Astrocyte of the cerebellum (primary cell): ENCODE data around the gene PLPP2.

Source experiments
- DNase-seq: peaks from one replicate; pipeline ENCODE4 v3.0.0-alpha.2; 2011; ENCODE audit warnings: low read depth
- H3K4me3 ChIP-seq: 2 replicates; pipeline ENCODE4 v1.5.1; 2011; ENCODE audit warnings: mild to moderate bottlenecking, low read depth, low read length, moderate library complexity
- in situ Hi-C: cut with HindIII; loops from 2 replicates; pipeline ENCODE4 v1.10.0; 2017; ENCODE audit warnings: low sequenced_read_pairs
- TF ChIP-seq, protein P1 (sequence below): IDR thresholded peaks from 2 replicates; pipeline ENCODE4 v1.5.1; 2012; ENCODE audit warnings: low read length, low read depth, moderate library complexity, mild to moderate bottlenecking; ENCODE audit errors: missing control alignments

PLPP2 gene

DNA sequence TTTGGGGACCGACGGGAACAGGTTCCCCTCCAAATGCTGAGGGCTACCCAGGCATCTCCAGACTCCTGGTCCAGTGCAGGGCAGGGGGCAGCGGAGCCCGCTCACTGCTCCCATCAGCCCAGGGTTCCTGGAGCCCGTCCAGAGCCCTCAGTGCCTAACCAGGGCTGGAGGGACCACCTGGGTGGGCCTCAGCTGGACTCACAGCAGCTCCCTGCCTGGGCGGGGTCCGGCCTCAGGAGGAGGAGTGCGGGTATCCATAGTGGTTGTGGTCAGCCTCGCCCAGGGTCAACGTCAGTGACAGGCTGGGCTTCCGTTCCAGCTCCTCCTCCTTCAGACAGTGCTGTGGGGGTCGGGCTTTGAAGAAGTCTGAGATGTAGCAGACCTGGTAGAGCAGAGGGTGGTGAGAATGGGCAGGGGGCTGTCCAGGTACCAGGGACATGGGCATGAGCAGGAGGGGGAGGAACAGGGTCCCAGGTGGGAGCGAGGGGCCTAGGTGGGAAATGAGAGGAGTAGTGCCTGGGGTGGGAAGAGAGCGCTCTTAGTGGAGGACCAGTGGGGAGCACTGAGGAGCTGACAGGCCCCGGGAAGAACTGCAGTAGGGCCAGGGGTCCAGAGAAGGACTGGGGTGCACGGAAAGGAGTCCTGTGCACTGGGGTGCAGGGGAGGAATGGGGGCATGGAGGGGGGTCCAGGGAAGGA, 9.9 kb downstream of the PLPP2 start:
- TF ChIP-seq, protein P1, sequence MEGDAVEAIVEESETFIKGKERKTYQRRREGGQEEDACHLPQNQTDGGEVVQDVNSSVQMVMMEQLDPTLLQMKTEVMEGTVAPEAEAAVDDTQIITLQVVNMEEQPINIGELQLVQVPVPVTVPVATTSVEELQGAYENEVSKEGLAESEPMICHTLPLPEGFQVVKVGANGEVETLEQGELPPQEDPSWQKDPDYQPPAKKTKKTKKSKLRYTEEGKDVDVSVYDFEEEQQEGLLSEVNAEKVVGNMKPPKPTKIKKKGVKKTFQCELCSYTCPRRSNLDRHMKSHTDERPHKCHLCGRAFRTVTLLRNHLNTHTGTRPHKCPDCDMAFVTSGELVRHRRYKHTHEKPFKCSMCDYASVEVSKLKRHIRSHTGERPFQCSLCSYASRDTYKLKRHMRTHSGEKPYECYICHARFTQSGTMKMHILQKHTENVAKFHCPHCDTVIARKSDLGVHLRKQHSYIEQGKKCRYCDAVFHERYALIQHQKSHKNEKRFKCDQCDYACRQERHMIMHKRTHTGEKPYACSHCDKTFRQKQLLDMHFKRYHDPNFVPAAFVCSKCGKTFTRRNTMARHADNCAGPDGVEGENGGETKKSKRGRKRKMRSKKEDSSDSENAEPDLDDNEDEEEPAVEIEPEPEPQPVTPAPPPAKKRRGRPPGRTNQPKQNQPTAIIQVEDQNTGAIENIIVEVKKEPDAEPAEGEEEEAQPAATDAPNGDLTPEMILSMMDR, result no peak
- H3K4me3 ChIP-seq, result no peak overlapping the region
- in situ Hi-C loops, result no loop called here

DNA sequence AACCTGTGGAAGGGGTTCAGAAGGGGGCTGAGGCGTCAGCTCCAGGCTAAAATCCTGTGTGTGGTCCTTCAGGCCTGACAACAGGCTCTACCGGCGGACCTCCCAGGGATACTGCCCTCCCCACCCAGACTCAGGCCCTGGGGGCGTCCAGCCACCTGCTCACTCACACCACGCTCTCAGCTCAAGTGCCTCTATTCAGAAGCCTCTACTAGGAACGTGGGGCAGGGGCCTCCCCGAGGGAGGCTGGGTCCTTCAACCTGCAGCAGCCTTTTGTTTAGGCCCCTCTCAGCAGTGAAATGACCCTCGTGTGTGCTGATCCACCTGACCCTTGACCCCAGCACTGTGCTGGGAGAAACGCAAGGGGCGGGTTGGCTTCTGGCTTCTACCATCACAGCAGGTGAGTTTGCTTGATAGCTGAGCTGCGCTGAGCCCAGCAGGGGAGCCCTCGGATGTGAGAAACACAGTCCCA, 10.6 kb downstream of the PLPP2 start:
- no peak for DNase-seq
- in situ Hi-C loops, result no loop called here
- TF ChIP-seq, protein P1, result no peak
- no peak overlapping the region for H3K4me3 ChIP-seq

More for the DNA sequence above, 9.9 kb downstream of the PLPP2 start:
- no peak for DNase-seq

DNA sequence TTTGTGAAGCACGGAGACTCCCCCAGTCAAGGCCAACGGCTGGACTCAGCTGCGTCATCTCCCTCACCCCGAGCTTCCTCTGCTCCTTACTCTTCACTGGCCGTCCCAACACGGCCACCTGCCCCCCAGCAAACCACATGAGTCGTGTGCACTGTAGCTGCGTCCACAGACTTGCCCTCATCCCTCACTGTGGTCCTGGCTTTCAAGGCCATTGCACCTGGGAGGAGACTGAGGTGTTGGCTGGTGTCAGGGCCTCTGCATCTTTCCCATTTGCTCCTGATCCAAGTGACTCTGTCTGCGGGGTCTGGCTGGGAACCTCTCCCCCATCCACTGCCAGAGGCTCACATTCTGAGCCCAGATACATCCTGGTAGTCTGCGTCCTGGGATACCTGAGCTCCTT, 11.5 kb downstream of the PLPP2 start:
- no peak overlapping the region for H3K4me3 ChIP-seq
- in situ Hi-C loops, result no loop called here
- DNase-seq, result no peak
- TF ChIP-seq, protein P1, result no peak

DNA sequence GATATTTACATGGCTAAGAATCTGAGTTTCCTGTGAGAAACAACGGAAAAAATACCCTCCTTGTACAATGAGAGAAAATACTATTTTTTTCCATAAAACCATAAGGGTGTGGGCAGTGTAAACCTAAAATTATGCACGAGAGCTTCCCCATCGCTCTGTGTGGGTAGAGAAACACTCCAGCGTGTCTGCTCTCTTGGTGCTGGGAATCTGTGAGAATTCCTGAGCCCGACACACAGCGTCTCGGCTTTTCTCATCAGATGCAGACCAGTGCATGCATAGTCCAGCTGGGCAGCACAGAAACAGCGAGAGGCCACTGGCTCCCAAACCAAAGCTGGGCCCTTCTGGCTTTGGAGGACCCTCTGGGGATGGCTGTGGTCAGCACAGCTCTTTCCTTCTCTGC, 12.0 kb downstream of the PLPP2 start:
- no peak overlapping the region for H3K4me3 ChIP-seq
- in situ Hi-C loops, result no loop called here
- DNase-seq, result no peak
- TF ChIP-seq, protein P1, result no peak

DNA sequence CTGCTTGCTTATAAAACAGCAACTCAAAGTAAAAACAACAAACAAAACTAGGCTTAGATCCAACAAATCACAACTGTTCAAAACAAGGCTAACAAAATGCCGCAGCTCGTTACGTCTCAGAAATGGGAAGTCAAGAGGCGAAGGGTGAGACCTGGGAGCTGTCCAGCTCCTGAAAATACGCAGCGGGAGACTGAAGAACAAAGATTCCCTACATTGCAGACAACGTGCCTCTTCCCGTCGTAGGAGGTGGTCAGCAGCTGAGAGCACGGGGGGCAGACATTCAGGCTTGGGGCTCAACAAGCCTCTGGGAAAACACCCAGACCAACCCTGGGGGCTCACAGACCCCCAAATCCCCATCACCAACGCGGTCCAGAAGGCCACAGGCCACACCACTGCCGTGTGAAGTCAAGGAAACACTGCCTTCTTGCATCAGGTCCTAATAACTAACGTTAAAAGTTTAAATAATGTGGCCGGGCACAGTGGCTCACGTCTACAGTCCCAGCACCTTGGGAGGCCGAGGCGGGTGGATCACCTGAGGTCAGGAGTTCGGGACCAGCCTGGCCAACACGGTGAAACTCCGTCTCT, 13.5 kb downstream of the PLPP2 start:
- in situ Hi-C loops, result no loop called here
- H3K4me3 ChIP-seq, result no peak overlapping the region
- TF ChIP-seq, protein P1, result no peak
- no peak for DNase-seq

DNA sequence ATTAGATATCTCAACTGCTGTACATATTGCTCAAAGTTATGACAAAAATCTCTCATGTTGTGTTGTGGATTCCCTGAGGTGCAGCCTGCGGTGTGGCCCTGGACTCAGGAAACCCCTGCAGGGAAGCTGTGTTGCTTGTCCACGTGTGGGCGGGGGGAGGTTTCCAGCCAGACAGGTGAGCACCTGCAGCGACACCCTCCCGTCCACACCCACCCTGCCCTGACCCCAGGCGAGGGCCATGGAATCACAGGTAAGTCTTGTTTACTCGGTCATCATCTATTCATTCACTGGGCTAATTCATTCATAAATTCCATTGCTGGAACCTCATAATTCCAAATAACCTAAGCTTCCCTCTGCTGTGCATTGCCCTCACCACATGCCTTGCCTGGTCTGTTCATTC, 14.1 kb downstream of the PLPP2 start:
- in situ Hi-C loops, result no loop called here
- no peak for DNase-seq
- TF ChIP-seq, protein P1, result no peak
- no peak overlapping the region for H3K4me3 ChIP-seq
